LNCaP clone FGC (cell line): ENCODE results near the gene GPR6.

Source experiments
- DNase-seq: peaks from one replicate; pipeline ENCODE4 v3.0.0-alpha.2; 2011; ENCODE audit warnings: low read depth
- H3K4me3 ChIP-seq: 2 replicates; pipeline ENCODE4 v1.5.1; 2011; ENCODE audit warnings: mild to moderate bottlenecking, low read depth, low read length, control low read depth
- TF ChIP-seq, protein P1 (sequence below): IDR thresholded peaks from 2 replicates; pipeline ENCODE4 v1.5.1; 2012; ENCODE audit warnings: mild to moderate bottlenecking; ENCODE audit not compliant: control insufficient read depth, insufficient read depth; ENCODE audit errors: extremely low read depth

GPR6 gene

GRCh38 chr6:110017306-110017705, 39.2 kb downstream of the GPR6 start:
- TF ChIP-seq, protein P1, sequence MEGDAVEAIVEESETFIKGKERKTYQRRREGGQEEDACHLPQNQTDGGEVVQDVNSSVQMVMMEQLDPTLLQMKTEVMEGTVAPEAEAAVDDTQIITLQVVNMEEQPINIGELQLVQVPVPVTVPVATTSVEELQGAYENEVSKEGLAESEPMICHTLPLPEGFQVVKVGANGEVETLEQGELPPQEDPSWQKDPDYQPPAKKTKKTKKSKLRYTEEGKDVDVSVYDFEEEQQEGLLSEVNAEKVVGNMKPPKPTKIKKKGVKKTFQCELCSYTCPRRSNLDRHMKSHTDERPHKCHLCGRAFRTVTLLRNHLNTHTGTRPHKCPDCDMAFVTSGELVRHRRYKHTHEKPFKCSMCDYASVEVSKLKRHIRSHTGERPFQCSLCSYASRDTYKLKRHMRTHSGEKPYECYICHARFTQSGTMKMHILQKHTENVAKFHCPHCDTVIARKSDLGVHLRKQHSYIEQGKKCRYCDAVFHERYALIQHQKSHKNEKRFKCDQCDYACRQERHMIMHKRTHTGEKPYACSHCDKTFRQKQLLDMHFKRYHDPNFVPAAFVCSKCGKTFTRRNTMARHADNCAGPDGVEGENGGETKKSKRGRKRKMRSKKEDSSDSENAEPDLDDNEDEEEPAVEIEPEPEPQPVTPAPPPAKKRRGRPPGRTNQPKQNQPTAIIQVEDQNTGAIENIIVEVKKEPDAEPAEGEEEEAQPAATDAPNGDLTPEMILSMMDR = no peak
- H3K4me3 ChIP-seq = no peak overlapping the region
- DNase-seq = no peak

GRCh38 chr6:110017946-110018345, 39.8 kb downstream of the GPR6 start:
- H3K4me3 ChIP-seq = no peak overlapping the region
- no peak for DNase-seq
- TF ChIP-seq, protein P1 = no peak

GRCh38 chr6:110018486-110018885, 40.4 kb downstream of the GPR6 start:
- DNase-seq = no peak
- TF ChIP-seq, protein P1 = no peak
- no peak overlapping the region for H3K4me3 ChIP-seq

GRCh38 chr6:110020888-110021287, 42.8 kb downstream of the GPR6 start:
- TF ChIP-seq, protein P1 = no peak
- no peak overlapping the region for H3K4me3 ChIP-seq
- no peak for DNase-seq

GRCh38 chr6:110029144-110029543, 51.0 kb downstream of the GPR6 start:
- no peak overlapping the region for H3K4me3 ChIP-seq
- TF ChIP-seq, protein P1 = no peak
- DNase-seq = no peak
